Stimulated activated memory B cell treated with anti-CD40 and anti-IgM and Interleukin-4, amounts not matched to agents 10 μg/mL and 1 μg/mL and 100 μg/mL, for 72 hours (primary cell): ENCODE data around the gene SFR1.

Source experiments
- ATAC-seq: fragments of 150-1000 bp; cut with Tn5 transposase; 2 replicates; pipeline ENCODE4 v1.10.0; 2021
- H3K27ac Mint-ChIP-seq: one replicate; pipeline ENCODE4 v1.8.0; 2022; ENCODE audit warnings: mild to moderate bottlenecking, mixed read lengths
- H3K27me3 Mint-ChIP-seq: one replicate; pipeline ENCODE4 v1.8.0; 2022; ENCODE audit warnings: mixed read lengths
- H3K36me3 Mint-ChIP-seq: one replicate; pipeline ENCODE4 v1.8.0; 2022; ENCODE audit warnings: mixed read lengths
- H3K4me1 Mint-ChIP-seq: one replicate; pipeline ENCODE4 v1.8.0; 2022; ENCODE audit warnings: mixed read lengths
- H3K4me3 Mint-ChIP-seq: one replicate; pipeline ENCODE4 v1.8.0; 2022; ENCODE audit warnings: mild to moderate bottlenecking, moderate library complexity, mixed read lengths
- H3K9me3 Mint-ChIP-seq: one replicate; pipeline ENCODE4 v1.8.0; 2022; ENCODE audit warnings: mixed read lengths

The SFR1 gene

GRCh38 chr10:104121485-104122224 lies at the start of gene SFR1:
Gene SFR1 (plus strand): TSS chr10:104122171. CDS start chr10:104122184, 13 bp downstream.
- H3K27me3 Mint-ChIP-seq: no peaks in the 10 kb centered on the region
- H3K9me3 Mint-ChIP-seq: no peaks in the 10 kb centered on the region
- peak within 1 kb of the TSS; percentile 92 for H3K27ac Mint-ChIP-seq
- peak within 1 kb of the TSS; percentile 92 for H3K4me3 Mint-ChIP-seq
- H3K36me3 Mint-ChIP-seq: peaks cover 6% of the 10 kb centered on the region
- peak; percentile 98 for ATAC-seq
- H3K4me1 Mint-ChIP-seq: peaks cover 14% of the 10 kb centered on the region

- H3K4me1 Mint-ChIP-seq: no peaks in the 10 kb centered on the region
- H3K27me3 Mint-ChIP-seq: peaks cover 4% of the 10 kb centered on the region
- no peaks in the 10 kb centered on the region for H3K36me3 Mint-ChIP-seq
- H3K27ac Mint-ChIP-seq: no peak overlapping the region
- H3K9me3 Mint-ChIP-seq: no peaks in the 10 kb centered on the region
- ATAC-seq: no peak
- no peak overlapping the region for H3K4me3 Mint-ChIP-seq
Observed at GRCh38 chr10:104072786-104073185, 49.2 kb upstream of the SFR1 start.

- H3K27ac Mint-ChIP-seq: no peak overlapping the region
- H3K36me3 Mint-ChIP-seq: no peaks in the 10 kb centered on the region
- H3K4me1 Mint-ChIP-seq: no peaks in the 10 kb centered on the region
- no peaks in the 10 kb centered on the region for H3K27me3 Mint-ChIP-seq
- no peak overlapping the region for H3K4me3 Mint-ChIP-seq
- ATAC-seq: no peak
- no peaks in the 10 kb centered on the region for H3K9me3 Mint-ChIP-seq
Observed at GRCh38 chr10:104074505-104074904, 47.5 kb upstream of the SFR1 start.

- Mint-ChIP-seq H3K27ac (no peak overlapping the region), H3K36me3 (no peaks in the 10 kb centered on the region), H3K4me3 (no peak overlapping the region), H3K4me1 (no peaks in the 10 kb centered on the region), H3K27me3 (no peaks in the 10 kb centered on the region), H3K9me3 (no peaks in the 10 kb centered on the region)
- no peak for ATAC-seq
Observed at GRCh38 chr10:104076743-104077160, 45.2 kb upstream of the SFR1 start.

- Mint-ChIP-seq H3K36me3 (no peaks in the 10 kb centered on the region), H3K4me3 (no peak overlapping the region), H3K27me3 (no peaks in the 10 kb centered on the region), H3K27ac (no peak overlapping the region), H3K9me3 (no peaks in the 10 kb centered on the region), H3K4me1 (no peaks in the 10 kb centered on the region)
- no peak for ATAC-seq
Observed at GRCh38 chr10:104077247-104077646, 44.7 kb upstream of the SFR1 start.

GRCh38 chr10:104077663-104078151 lies 44.3 kb upstream of the SFR1 start:
- Mint-ChIP-seq H3K27me3 (no peaks in the 10 kb centered on the region), H3K4me3 (no peak overlapping the region), H3K9me3 (no peaks in the 10 kb centered on the region), H3K36me3 (no peaks in the 10 kb centered on the region), H3K27ac (no peak overlapping the region), H3K4me1 (no peaks in the 10 kb centered on the region)
- ATAC-seq: no peak

GRCh38 chr10:104080762-104081161 lies 41.2 kb upstream of the SFR1 start:
- Mint-ChIP-seq H3K4me1 (no peaks in the 10 kb centered on the region), H3K27ac (no peak overlapping the region), H3K36me3 (no peaks in the 10 kb centered on the region), H3K27me3 (no peaks in the 10 kb centered on the region), H3K9me3 (no peaks in the 10 kb centered on the region), H3K4me3 (no peak overlapping the region)
- no peak for ATAC-seq

- Mint-ChIP-seq H3K27ac (no peak overlapping the region), H3K4me1 (no peaks in the 10 kb centered on the region), H3K36me3 (no peaks in the 10 kb centered on the region), H3K4me3 (no peak overlapping the region), H3K9me3 (no peaks in the 10 kb centered on the region), H3K27me3 (no peaks in the 10 kb centered on the region)
- ATAC-seq: no peak
Observed at GRCh38 chr10:104081998-104082397, 40.0 kb upstream of the SFR1 start.

GRCh38 chr10:104084482-104085142 lies 37.4 kb upstream of the SFR1 start:
- Mint-ChIP-seq H3K36me3 (no peaks in the 10 kb centered on the region), H3K9me3 (no peaks in the 10 kb centered on the region), H3K27ac (no peak overlapping the region), H3K4me1 (no peaks in the 10 kb centered on the region), H3K4me3 (no peak overlapping the region), H3K27me3 (no peaks in the 10 kb centered on the region)
- ATAC-seq: no peak

- Mint-ChIP-seq H3K27ac (no peak within 1 kb of the TSS), H3K36me3 (no peaks in the 10 kb centered on the region), H3K27me3 (no peaks in the 10 kb centered on the region), H3K9me3 (no peaks in the 10 kb centered on the region), H3K4me3 (no peak within 1 kb of the TSS), H3K4me1 (no peaks in the 10 kb centered on the region)
- no peak for ATAC-seq
Observed at GRCh38 chr10:104085801-104086400, 36.1 kb upstream of the SFR1 start, which contains the start of gene COL17A1. Gene COL17A1 (minus strand): TSS chr10:104085880. CDS start chr10:104080673, 5,207 bp downstream.

GRCh38 chr10:104088239-104088638 lies 33.7 kb upstream of the SFR1 start:
- Mint-ChIP-seq H3K27me3 (no peaks in the 10 kb centered on the region), H3K27ac (no peak overlapping the region), H3K4me3 (no peak overlapping the region), H3K9me3 (no peaks in the 10 kb centered on the region), H3K4me1 (no peaks in the 10 kb centered on the region), H3K36me3 (no peaks in the 10 kb centered on the region)
- ATAC-seq: no peak

GRCh38 chr10:104089621-104090020 lies 32.4 kb upstream of the SFR1 start:
- H3K36me3 Mint-ChIP-seq: no peaks in the 10 kb centered on the region
- H3K27me3 Mint-ChIP-seq: no peaks in the 10 kb centered on the region
- no peak for ATAC-seq
- H3K4me3 Mint-ChIP-seq: no peak overlapping the region
- no peaks in the 10 kb centered on the region for H3K4me1 Mint-ChIP-seq
- H3K9me3 Mint-ChIP-seq: no peaks in the 10 kb centered on the region
- H3K27ac Mint-ChIP-seq: no peak overlapping the region

GRCh38 chr10:104090611-104091010 lies 31.4 kb upstream of the SFR1 start:
- Mint-ChIP-seq H3K9me3 (no peaks in the 10 kb centered on the region), H3K27me3 (no peaks in the 10 kb centered on the region), H3K27ac (no peak overlapping the region), H3K4me1 (no peaks in the 10 kb centered on the region), H3K36me3 (no peaks in the 10 kb centered on the region), H3K4me3 (no peak overlapping the region)
- ATAC-seq: no peak

- ATAC-seq: no peak
- no peaks in the 10 kb centered on the region for H3K36me3 Mint-ChIP-seq
- H3K27me3 Mint-ChIP-seq: peaks cover 9% of the 10 kb centered on the region
- H3K4me1 Mint-ChIP-seq: no peaks in the 10 kb centered on the region
- no peak overlapping the region for H3K27ac Mint-ChIP-seq
- peaks cover 3% of the 10 kb centered on the region for H3K9me3 Mint-ChIP-seq
- no peak overlapping the region for H3K4me3 Mint-ChIP-seq
Observed at GRCh38 chr10:104092749-104093148, 29.2 kb upstream of the SFR1 start.

- ATAC-seq: no peak
- H3K27ac Mint-ChIP-seq: no peak overlapping the region
- no peak overlapping the region for H3K4me3 Mint-ChIP-seq
- H3K27me3 Mint-ChIP-seq: peaks cover 9% of the 10 kb centered on the region
- no peaks in the 10 kb centered on the region for H3K4me1 Mint-ChIP-seq
- H3K36me3 Mint-ChIP-seq: no peaks in the 10 kb centered on the region
- H3K9me3 Mint-ChIP-seq: peaks cover 3% of the 10 kb centered on the region
Observed at GRCh38 chr10:104096692-104097091, 25.3 kb upstream of the SFR1 start.
